NCI-H1436 treated with DMSO at 0.1 percent for 48 hours (cell line): ENCODE data around the gene TRIM49B.
"Not testable (repeated sequence)": the region's sequence is repeated elsewhere in the genome, so short reads cannot be mapped to it uniquely, and the experiment has no call there.

Experiments
- DNase-seq: peaks from one replicate; lab custom pipeline; 2025; lab: John Stamatoyannopoulos, UW

Gene TRIM49B

DNA sequence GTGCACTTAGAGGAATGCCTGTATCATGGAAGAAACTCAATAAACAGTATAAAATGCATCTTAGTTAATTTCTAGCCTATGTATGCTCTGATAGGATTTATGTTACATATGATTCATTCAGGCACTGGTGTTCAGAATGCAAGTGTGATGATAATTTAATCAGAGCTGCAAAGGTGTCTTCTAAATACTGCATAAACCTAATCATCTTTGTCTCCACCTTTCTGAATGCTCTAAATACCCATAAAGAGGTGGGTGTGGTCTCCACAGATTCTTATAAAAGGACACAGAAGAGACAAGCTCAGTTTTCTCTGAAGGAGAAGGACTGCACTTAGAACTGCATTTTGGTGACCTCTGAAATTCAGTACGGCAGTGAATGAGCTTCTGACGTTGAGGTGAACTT is at the start of gene TRIM49B:
Gene TRIM49B, plus strand, starts transcription at position 301 of the 400 bp plus-strand sequence. CDS start 2,777 bp downstream, outside the sequence.
- DNase-seq, result not testable (repeated sequence)

DNA sequence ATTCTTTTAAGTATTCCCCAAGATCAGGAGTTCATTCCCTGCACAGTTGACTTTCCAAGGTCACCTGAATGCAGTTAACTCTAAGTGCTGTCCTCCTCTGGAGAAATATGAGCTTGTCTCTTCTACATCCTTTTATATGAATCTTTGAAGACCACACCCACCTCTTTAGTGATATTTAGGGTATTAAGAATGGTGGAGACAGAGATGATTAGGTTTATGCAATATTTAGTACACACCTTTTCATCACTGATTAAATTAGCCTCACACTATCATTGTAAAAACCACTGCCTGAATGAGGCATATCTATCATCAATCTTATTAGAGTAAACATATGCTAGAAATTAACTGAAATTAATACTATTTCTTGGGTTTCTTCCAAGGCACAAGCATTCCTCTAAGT is 44.8 kb upstream of the TRIM49B start, which contains the start of gene TRIM51G:
Gene TRIM51G, minus strand, starts transcription at position 101 of the 400 bp plus-strand sequence. CDS start 2,190 bp downstream, outside the sequence.
- not testable (repeated sequence) for DNase-seq

- DNase-seq, result not testable (repeated sequence)
Measured at GRCh38 chr11:49048229-49048628, 19.6 kb downstream of the TRIM49B start.

DNA sequence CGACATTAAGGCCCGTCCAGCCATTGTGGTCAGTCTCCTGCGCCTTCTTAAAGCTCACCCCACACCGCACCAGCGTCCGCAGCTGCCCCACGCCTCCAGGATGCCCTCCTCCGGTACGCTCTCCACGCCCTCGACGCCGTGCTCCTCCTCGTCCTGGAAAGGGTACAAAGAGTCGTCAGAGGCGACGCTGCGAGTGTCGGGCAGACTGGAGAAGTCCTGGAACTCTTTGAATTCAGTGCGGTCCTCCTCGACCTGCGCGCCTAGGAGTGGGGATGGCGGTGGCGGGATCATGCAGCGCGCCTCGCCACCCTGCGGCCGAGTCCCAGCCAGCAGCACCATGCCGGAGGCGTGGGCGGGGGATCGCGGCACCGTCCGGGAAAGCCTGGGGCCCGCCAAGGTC is 21.2 kb downstream of the TRIM49B start:
- DNase-seq, result not testable (repeated sequence)

DNA sequence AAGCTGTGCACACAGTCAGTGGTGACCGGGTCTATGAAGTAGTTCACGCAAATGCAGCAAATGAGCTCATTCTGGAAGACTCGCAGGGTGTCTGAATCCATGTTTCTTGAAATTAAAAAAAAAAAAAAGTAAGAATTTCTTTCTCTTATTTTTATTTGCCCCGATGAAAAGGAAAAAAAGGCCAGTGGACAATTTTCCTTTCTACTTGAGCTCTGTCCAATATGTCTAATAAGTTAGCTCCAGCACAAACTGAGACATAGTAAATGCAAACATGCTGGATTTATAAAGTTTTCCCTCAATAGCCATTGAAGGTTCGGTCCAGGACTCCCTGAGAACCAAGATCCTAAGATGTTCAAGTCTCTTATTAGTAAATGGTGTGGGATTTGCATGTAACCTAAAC is 30.4 kb downstream of the TRIM49B start, which contains the start of gene TRIM64C:
Gene TRIM64C, minus strand, starts transcription at position 101 of the 400 bp plus-strand sequence. Its CDS starts 0 bp downstream, at position 101.
- not testable (repeated sequence) for DNase-seq

GRCh38 chr11:49069897-49070296 is 41.3 kb downstream of the TRIM49B start:
- not testable (repeated sequence) for DNase-seq
